Sciatic nerve (tissue), 2 donors: ENCODE results near the gene CHST13. TPM values are rescaled to one million over a fixed set of nuclear protein-coding genes. Genes with fewer than 3 reads are reported as not detected.

Experiments
- ATAC-seq: fragments of 200-7000 bp; cut with Tn5 transposase; one replicate; pipeline ENCODE4 v1.9.1; 2020; ENCODE audit warnings: mild to moderate bottlenecking, moderate library complexity
- DNase-seq: peaks from one replicate; pipeline ENCODE4 v3.0.0-alpha.2; 2020; ENCODE audit warnings: low spot score
- intact Hi-C: fragments of 100-400 bp; cut with DNase I; formaldehyde crosslinking; loops from one replicate; pipeline ENCODE4 v1.14.2; 2022
- total RNA-seq: library from RNA; stranded (reverse); fragmentation: NEBNext Ultra II Directional; extraction: Animal tissue kit (Norgen Biotek cat#: 25700); gene quantifications from one replicate; pipeline ENCODE4 v1.2.1, GENCODE V29; 2021
- donor health status: DM: no; HTN: no; CAD: no.
- donor health status: DM: no; HTN: no; CAD: no.

Gene CHST13
- total RNA-seq, 1 donor from 2014 or later, result 0.89 TPM

GRCh38 chr3:126535636-126536035 is 11.7 kb downstream of the CHST13 start:
- intact Hi-C loops, result no loop called here
- ATAC-seq (no peak), DNase-seq (no peak)

GRCh38 chr3:126536126-126536525 is 12.2 kb downstream of the CHST13 start:
- intact Hi-C loops, result no loop called here
- no peak for ATAC-seq
- DNase-seq, result peak; percentile 27

GRCh38 chr3:126537116-126537729 is 13.3 kb downstream of the CHST13 start:
- intact Hi-C loops, result no loop called here
- peak; percentile 32 for DNase-seq
- ATAC-seq, result no peak

GRCh38 chr3:126537730-126538281 is 13.9 kb downstream of the CHST13 start:
- ATAC-seq (no peak), DNase-seq (peak; percentile 42)
- intact Hi-C loops, result no loop called here

- peak; percentile 53 for DNase-seq
- no peak for ATAC-seq
- intact Hi-C loops, result no loop called here
Observed at GRCh38 chr3:126538316-126538715, 14.4 kb downstream of the CHST13 start.

GRCh38 chr3:126538966-126539365 is 15.0 kb downstream of the CHST13 start:
- intact Hi-C loops, result no loop called here
- no peak for ATAC-seq
- DNase-seq, result no peak

- ATAC-seq, result no peak
Observed at GRCh38 chr3:126539558-126540250, 15.7 kb downstream of the CHST13 start.

GRCh38 chr3:126540342-126540849 is 16.4 kb downstream of the CHST13 start:
- ATAC-seq (peak; percentile 30), DNase-seq (peak; percentile 52)
- intact Hi-C loops, result no loop called here

More at GRCh38 chr3:126539558-126540250, 15.7 kb downstream of the CHST13 start:
- intact Hi-C loops, result no loop called here
- DNase-seq, result peak; percentile 28

GRCh38 chr3:126540951-126541627 is 17.1 kb downstream of the CHST13 start:
- DNase-seq (peak; percentile 45), ATAC-seq (no peak)
- intact Hi-C loops, result no loop called here

GRCh38 chr3:126541628-126542339 is 17.8 kb downstream of the CHST13 start:
- intact Hi-C loops, result no loop called here
- peak; percentile 42 for DNase-seq
- ATAC-seq, result no peak

GRCh38 chr3:126542340-126543241 is 18.6 kb downstream of the CHST13 start:
- DNase-seq, result peak; percentile 50
- intact Hi-C loops, result no loop called here

GRCh38 chr3:126543457-126544061 is 19.6 kb downstream of the CHST13 start:
- DNase-seq, result peak; percentile 38
- ATAC-seq, result no peak
- intact Hi-C loops, result no loop called here

More at GRCh38 chr3:126542340-126543241, 18.6 kb downstream of the CHST13 start:
- no peak for ATAC-seq

- DNase-seq (peak; percentile 31), ATAC-seq (no peak)
- intact Hi-C loops, result no loop called here
Observed at GRCh38 chr3:126544596-126545281, 20.8 kb downstream of the CHST13 start.

- intact Hi-C loops, result no loop called here
- DNase-seq (peak; percentile 21), ATAC-seq (no peak)
Observed at GRCh38 chr3:126545544-126545943, 21.6 kb downstream of the CHST13 start.

- DNase-seq, result peak; percentile 19
- ATAC-seq, result no peak
- intact Hi-C loops, result no loop called here
Observed at GRCh38 chr3:126546013-126546412, 22.1 kb downstream of the CHST13 start.

- intact Hi-C loops, result no loop called here
- ATAC-seq, result no peak
- no peak for DNase-seq
Observed at GRCh38 chr3:126546549-126547239, 22.7 kb downstream of the CHST13 start.
